VCaP (cell line): ENCODE results near the gene ANKRA2.

Experiments used
- H3K27ac ChIP-seq: fragments of 450-650 bp; 2 replicates; pipeline ENCODE4 v1.5.1; 2017
- TF ChIP-seq, protein P1 (sequence below): fragments of 450-650 bp; conservative IDR thresholded peaks from 2 replicates; pipeline ENCODE4 v1.5.1; 2017; ENCODE audit warnings: mild to moderate bottlenecking, moderate library complexity

Gene ANKRA2

GRCh38 chr5:73544429-73545402 lies 20.7 kb downstream of the ANKRA2 start:
- peak overlapping the region; percentile 88 for H3K27ac ChIP-seq

DNA sequence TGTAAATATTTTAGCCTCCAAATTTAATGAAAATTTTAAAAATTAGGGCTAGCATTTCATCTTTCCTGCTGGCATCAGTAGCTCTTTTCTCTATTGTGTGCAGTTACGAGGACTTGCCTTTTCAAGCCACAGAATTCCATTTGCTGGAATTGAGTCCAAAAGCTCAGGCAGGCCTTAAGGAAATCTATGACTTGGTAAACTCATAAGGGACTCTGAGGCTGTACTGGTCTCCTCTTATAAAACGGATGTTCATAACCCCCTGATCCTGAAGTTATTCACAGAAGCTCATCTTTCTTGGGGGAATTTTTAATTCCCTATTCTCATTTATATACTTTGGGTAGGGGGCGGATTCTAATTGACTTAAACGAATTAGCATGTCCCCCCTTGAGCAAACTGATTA lies 23.4 kb downstream of the ANKRA2 start:
- H3K27ac ChIP-seq: peak overlapping the region; percentile 88

More at GRCh38 chr5:73544429-73545402, 20.7 kb downstream of the ANKRA2 start:
- TF ChIP-seq, protein P1, sequence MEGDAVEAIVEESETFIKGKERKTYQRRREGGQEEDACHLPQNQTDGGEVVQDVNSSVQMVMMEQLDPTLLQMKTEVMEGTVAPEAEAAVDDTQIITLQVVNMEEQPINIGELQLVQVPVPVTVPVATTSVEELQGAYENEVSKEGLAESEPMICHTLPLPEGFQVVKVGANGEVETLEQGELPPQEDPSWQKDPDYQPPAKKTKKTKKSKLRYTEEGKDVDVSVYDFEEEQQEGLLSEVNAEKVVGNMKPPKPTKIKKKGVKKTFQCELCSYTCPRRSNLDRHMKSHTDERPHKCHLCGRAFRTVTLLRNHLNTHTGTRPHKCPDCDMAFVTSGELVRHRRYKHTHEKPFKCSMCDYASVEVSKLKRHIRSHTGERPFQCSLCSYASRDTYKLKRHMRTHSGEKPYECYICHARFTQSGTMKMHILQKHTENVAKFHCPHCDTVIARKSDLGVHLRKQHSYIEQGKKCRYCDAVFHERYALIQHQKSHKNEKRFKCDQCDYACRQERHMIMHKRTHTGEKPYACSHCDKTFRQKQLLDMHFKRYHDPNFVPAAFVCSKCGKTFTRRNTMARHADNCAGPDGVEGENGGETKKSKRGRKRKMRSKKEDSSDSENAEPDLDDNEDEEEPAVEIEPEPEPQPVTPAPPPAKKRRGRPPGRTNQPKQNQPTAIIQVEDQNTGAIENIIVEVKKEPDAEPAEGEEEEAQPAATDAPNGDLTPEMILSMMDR: no peak

DNA sequence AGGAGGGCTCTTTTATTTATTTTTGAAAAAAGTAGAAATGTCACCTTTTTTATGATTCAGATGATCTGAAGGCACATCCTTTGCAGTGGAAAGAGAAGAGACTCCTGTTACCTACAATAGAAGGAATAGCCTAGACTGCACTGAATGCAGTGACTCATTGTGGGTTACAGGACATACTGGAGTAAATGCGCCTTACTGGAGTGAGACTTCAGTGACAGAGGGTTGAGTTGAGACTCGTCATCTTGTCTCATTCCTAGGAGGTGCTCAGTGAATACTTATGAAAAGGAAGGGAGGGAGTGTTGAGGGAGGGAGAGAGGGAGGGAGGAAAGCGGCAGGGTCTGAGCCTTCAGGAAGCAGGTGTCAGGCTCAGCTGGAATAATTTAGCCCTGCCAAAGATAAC lies 25.2 kb downstream of the ANKRA2 start:
- H3K27ac ChIP-seq: peak overlapping the region; percentile 88
- TF ChIP-seq, protein P1: no peak

More for the DNA sequence above, 23.4 kb downstream of the ANKRA2 start:
- TF ChIP-seq, protein P1: no peak

GRCh38 chr5:73539730-73540129 lies 25.7 kb downstream of the ANKRA2 start:
- no peak overlapping the region for H3K27ac ChIP-seq
- TF ChIP-seq, protein P1: no peak

GRCh38 chr5:73534971-73535370 lies 30.5 kb downstream of the ANKRA2 start:
- TF ChIP-seq, protein P1: no peak
- no peak overlapping the region for H3K27ac ChIP-seq

DNA sequence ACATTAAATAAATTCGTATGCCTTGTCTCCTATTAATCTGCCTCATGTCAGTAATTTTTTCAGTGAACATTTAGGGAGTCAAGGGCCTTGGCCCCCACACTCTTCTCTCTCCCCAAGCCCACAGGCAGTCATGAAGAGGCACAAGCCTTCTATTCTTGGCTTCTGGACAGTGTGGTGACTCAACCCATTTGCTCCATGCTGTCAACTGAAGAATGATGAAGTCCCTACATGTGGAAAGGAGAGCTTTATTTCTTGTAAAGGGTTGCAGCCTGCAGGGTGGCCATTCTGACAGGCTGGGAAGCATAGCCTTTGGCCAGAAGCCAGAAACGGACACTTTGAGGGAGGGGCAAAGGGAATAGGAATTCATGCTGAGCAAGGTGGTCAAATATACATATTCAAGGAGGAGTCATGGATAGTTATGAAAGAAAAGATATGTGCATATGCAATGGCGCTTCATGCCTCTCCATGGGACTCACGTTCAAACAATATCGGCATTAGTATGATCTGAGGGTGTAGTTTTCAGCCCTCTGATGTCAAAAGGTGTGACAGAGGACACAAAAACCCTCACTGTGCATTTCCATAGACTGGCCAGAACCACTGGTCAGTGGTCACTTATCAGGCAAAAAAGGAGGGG lies 31.3 kb downstream of the ANKRA2 start:
- no peak overlapping the region for H3K27ac ChIP-seq
- TF ChIP-seq, protein P1: no peak

DNA sequence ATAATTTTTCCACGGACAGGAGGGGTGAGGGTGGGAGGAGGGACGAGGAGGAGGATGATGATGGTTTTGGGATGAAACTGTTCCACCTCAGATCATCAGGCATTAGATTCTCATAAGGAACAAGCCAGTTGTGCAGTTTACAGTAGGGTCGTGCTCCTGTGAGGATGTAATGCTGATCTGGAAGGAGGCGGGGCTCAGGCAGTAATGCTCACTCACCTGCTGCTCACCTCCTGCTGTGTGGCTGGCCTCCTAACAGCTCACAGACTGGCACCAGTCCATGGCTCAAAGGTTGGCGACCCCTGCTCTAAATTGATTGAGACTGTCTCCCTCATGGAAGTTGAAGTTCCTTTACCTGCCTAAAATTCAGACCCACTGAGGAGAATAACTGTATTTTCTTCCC lies 33.2 kb downstream of the ANKRA2 start:
- TF ChIP-seq, protein P1: no peak
- H3K27ac ChIP-seq: no peak overlapping the region
